GM19397 (cell line): Measurements from ENCODE around the gene MORN4.
"Not testable (repeated sequence)": the region's sequence is repeated elsewhere in the genome, so short reads cannot be mapped to it uniquely, and the experiment has no call there.

Experiments
- ATAC-seq: cut with Tn5 transposase; IDR thresholded peaks from one replicate; pipeline ENCODE4 v1.9.1; 2021; ENCODE audit warnings: mild to moderate bottlenecking, moderate library complexity; ENCODE audit not compliant: unreplicated experiment

The MORN4 gene

DNA sequence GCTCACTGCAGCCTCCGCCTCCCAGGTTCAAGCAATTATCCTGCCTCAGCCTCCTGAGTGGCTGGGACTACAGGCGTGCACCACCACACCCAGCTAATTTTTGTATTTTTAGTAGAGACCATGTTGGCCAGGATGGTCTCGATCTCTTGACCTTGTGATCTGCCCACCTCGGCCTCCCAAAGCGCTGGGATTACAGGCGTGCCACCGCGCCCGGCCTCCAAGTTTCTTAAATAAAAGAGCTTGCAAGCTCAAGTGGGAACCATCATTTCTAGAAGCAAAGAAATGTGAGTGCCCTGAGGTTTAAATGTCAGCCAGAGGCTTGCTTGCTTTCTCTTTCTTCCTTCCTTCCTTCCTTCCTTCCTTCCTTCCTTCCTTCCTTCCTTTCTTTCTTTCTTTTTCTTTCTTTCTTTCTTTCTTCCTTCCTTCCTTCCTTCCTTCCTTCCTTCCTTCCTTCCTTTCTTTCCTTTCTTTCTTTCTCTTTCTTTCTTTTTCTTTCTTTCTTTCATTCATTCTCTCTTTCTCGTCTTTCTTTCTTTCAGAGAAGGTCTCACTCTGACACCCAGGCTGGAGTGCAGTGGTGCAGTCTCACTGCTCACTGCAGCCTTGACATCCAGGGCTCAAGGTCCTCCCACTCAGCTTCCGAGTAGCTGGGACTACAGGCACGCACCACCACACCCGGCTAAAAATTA, 9.3 kb upstream of the MORN4 start:
- not testable (repeated sequence) for ATAC-seq

DNA sequence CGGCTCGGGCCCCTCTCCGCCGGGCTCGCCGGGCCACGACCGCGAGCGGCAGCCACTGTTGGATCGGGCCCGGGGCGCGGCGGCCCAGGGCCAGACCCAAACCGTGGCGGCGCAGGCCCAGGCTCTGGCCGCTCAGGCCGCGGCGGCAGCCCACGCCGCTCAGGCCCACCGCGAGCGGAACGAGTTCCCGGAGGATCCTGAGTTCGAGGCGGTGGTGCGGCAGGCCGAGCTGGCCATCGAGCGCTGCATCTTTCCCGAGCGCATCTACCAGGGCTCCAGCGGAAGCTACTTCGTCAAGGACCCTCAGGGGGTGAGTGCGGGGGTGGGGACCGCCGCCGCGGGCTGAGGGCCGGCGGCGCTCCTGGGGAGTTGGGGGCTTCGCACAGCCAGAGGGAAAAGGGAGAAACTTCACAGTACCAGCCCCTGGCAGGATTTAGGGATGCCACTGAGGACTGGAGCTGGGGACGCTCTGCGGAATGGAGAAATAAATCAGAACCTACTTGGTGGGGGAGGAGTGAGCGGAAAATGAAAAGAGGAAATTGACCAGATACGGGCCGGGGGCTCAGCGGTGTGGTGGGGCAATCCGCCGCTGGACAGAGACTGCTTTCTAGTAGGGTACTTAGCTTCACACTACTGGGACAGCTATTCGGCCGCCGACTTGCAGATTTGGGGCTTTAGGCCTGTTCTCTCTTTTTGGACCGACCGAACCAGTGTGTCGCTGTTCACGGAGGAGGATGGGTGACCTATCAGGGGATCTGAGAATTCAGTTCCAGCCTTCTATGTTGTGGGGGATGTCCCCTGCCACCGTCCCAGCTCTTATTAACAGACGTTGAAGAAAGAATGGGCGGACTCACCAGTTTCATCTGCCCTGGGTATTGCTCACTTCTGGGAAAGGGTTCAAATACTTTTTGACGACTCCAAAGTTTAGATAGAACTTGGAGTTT, 7.8 kb upstream of the MORN4 start:
- peak; percentile 25 for ATAC-seq

- ATAC-seq, result peak; percentile 99
Observed at GRCh38 chr10:97640174-97640867, 7.0 kb upstream of the MORN4 start, which contains the start of gene PI4K2A. TSS of gene PI4K2A (plus strand) at chr10:97640671. CDS start at chr10:97640743, 72 bp downstream.

GRCh38 chr10:97639090-97639489, 5.8 kb upstream of the MORN4 start:
- not testable (repeated sequence) for ATAC-seq

GRCh38 chr10:97635577-97635976, 2.3 kb upstream of the MORN4 start:
- ATAC-seq, result no peak

- ATAC-seq, result no peak
Observed at GRCh38 chr10:97633921-97634320, 621 bp upstream of the MORN4 start.

DNA sequence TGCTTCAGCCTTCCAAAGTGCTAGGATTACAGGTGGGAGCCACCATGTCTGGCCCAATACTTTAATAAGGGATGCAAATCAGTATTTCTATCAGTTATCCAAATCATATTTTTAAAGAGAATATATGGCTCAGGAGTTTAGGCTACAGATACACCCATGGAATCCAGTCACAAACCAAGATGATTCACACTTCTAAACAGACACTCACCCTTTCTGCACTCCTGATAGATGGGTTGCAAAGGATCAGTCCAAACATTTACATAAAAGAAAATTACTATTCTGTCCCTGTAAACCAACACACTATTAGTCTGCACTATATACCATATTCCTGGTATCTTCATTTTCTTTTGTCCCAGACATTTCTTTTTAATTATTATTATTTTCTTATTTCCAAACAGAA, 2.2 kb downstream of the MORN4 start:
- no peak for ATAC-seq

DNA sequence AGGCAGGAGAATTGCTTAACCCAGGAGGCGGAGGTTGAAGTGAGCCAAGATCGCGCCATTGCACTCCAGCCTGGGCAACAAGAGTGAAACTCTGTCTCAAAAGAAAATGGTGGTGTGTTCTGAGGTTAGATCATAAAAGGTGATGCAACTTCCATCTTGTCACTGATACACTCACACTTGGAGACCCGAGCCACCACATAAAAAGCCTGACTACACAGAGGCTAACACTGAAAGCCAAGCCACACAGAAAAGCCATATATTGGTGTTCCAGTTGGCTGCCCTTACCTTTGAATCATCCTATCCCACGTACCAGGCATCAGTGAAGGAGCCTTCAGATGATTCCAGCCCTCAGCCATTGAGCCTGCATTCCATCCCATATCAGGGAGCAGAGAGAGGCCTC, 4.0 kb downstream of the MORN4 start:
- ATAC-seq, result no peak

- ATAC-seq, result no peak
Observed at GRCh38 chr10:97628228-97628627, 5.1 kb downstream of the MORN4 start.

DNA sequence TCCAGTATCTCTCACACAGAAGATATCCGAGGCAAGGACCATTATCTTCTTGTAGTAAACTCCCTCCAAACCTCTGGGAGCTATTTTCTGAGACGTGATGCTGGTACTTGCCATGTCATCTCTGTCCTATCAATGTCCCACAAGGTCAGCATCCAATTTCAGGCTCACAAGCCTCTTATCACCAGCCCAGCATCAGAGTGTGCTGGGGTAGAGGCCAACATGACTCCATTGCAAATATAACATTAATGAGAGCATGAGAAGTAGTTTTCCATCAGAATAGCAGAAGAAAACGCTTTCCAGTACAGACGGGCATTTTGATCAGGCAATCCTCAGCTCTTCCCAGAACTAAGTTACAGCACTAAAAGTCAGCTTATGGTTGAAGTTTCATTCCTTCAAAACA, 5.6 kb downstream of the MORN4 start:
- ATAC-seq, result no peak

DNA sequence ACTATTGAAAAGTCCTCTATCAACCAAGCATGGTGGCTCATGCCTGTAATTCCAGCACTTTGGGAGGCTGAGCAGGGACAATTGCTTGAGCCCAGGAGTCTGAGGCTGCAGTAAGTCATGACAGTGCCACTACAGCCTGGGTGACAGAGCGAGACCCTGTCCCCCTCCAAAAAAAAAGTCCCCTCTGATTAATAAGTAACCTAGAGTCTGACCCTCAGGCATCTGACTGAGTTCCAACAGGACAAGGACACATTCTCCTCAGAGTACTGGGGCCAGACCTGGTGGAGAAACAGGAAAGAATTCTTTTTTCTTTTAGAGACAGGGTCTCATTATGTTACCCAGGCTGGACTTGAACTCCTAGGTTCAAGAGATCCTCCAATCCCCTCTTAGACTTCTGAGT, 10.0 kb downstream of the MORN4 start:
- ATAC-seq, result no peak

GRCh38 chr10:97618733-97619132, 14.6 kb downstream of the MORN4 start:
- ATAC-seq, result no peak

- ATAC-seq, result no peak
Observed at GRCh38 chr10:97618285-97618684, 15.0 kb downstream of the MORN4 start.

- ATAC-seq, result no peak
Observed at GRCh38 chr10:97612386-97612785, 20.9 kb downstream of the MORN4 start.

DNA sequence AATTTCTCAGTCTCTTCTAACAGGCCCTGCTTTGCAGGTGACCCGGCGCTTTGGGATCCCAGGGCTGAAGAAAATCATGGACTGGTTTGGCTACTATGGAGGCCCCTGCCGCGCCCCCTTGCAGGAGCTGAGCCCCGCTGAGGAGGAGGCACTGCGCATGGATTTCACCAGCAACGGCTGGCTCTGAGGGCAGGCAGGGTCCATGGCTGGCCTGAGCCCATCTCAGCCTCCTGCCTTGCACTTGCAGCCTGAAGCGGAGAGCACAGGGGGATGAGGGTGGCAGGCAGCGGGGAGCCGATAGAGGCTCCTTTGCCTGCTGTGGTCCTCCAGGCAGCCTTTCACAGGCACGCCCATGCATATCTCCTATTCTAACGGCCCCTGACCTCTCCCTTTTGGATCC, 21.8 kb downstream of the MORN4 start:
- ATAC-seq, result no peak

DNA sequence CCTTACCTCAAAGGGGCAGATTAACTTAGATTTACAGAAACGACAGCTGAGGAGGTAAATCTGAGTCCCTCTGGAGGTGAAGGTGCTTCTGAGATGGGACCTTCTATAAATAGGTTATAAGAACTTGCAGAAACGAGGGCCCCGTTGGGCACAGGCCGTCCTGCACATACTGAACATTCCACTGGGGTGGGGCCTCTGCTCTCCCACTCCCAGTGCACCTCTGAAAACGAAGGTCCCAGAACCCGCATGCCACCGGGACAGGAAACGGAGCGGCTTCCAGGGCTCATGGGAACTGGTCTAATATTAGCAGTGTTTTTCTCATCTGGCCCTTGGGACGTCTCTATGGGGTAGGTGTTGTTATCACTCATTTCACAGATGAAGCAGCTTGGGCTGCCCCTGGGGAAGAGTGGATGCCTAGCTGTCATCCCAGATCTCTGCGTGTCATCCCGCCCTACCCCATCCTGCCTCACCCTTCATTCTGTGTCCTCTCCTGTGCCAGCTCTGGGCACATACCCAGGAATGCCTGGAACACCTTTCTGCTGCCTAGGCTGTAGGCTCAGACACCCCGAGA, 24.2 kb downstream of the MORN4 start:
- no peak for ATAC-seq

GRCh38 chr10:97607095-97607636, 26.1 kb downstream of the MORN4 start:
- ATAC-seq, result no peak

DNA sequence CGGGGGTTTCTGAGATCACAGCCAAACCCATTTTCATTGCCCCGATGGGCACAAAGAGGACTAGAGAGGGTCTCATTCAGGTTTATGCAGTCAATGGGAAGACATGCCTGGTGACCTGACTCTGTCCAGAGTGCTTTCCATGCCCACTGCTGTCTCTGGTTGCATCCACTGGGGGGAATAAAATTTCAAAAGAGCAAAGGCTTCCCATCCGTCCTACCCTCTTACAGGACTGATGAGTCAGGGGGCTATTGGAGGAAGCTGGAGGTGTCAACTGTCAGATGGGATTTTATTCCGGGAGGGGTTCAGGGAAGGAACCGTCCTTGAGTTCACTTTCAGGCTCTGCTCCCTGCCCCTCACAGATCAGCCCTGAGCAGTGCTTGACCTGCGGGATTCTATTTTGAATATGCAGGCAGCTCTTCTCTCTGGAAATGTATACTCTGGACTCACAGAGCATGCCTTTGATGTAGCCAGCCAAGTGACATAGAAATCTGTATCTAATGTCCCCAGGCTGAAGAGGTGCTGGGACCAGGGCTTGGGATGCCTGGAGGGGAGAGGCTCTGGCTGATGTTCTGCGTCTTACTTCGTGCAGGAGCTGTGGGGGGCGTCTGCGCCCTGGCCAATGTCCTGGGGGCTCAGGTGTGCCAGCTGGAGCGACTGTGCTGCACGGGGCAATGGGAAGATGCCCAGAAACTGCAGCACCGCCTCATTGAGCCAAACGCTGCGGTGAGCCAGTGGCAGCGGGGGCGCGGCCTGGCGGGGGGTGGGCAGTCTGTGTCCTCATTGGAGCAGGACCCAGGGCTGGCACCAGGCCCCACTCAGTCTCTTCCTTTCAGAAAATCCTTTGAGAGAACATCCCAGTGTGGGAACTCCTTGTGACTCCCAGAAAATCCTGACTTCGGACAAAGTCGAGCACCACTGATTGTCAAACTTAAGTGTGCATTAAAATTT, 31.8 kb downstream of the MORN4 start:
- no peak for ATAC-seq

GRCh38 chr10:97600616-97601015, 32.7 kb downstream of the MORN4 start:
- ATAC-seq, result no peak

DNA sequence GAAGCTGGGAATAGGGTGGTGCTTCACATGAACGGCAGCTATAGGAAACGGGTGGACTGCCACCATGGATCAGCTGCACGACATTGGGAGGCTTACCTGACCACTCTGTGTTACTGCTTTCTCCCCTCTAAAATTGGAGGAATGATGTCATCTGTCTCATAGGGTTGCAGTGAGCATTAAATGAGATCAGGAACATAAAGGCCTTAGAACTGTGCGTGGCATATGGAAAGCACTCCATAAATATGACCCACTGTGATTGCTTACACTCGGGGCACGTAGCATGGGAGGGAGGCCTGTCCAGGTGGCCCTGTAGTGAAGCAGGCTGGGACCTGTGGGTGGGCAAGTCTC, 34.1 kb downstream of the MORN4 start:
- ATAC-seq, result no peak
